CD4-positive, alpha-beta T cell treated with Interleukin-17A for 1 hour (primary cell): Measurements from ENCODE around the gene CLDN20.
"Not testable (repeated sequence)": the region's sequence is repeated elsewhere in the genome, so short reads cannot be mapped to it uniquely, and the experiment has no call there.

Experiments
- DNase-seq: peaks from one replicate; pipeline ENCODE4 v3.0.0-alpha.2; 2020

CLDN20 gene

GRCh38 chr6:155270561-155271091 lies 6.8 kb downstream of the CLDN20 start:
- no peak for DNase-seq

GRCh38 chr6:155271145-155271544 lies 7.3 kb downstream of the CLDN20 start:
- no peak for DNase-seq

- no peak for DNase-seq
Measured at GRCh38 chr6:155272353-155273232, 8.8 kb downstream of the CLDN20 start.

GRCh38 chr6:155273431-155273830 lies 9.6 kb downstream of the CLDN20 start:
- DNase-seq = no peak

- no peak for DNase-seq
Measured at GRCh38 chr6:155274106-155274505, 10.3 kb downstream of the CLDN20 start.

- DNase-seq = no peak
Measured at GRCh38 chr6:155274533-155274932, 10.7 kb downstream of the CLDN20 start.

- no peak for DNase-seq
Measured at GRCh38 chr6:155275808-155276480, 12.1 kb downstream of the CLDN20 start.

- no peak for DNase-seq
Measured at GRCh38 chr6:155276638-155277037, 12.8 kb downstream of the CLDN20 start.

- DNase-seq = no peak
Measured at GRCh38 chr6:155278319-155279049, 14.7 kb downstream of the CLDN20 start.

- no peak for DNase-seq
Measured at GRCh38 chr6:155284775-155285174, 21.0 kb downstream of the CLDN20 start.

- no peak for DNase-seq
Measured at GRCh38 chr6:155287762-155288161, 23.9 kb downstream of the CLDN20 start.

GRCh38 chr6:155290491-155290890 lies 26.7 kb downstream of the CLDN20 start:
- DNase-seq = no peak

GRCh38 chr6:155291291-155291690 lies 27.5 kb downstream of the CLDN20 start:
- DNase-seq = no peak

GRCh38 chr6:155292711-155293110 lies 28.9 kb downstream of the CLDN20 start:
- DNase-seq = no peak

- DNase-seq = no peak
Measured at GRCh38 chr6:155297669-155298068, 33.9 kb downstream of the CLDN20 start.

GRCh38 chr6:155301867-155302266 lies 38.1 kb downstream of the CLDN20 start:
- DNase-seq = no peak

GRCh38 chr6:155303361-155303870 lies 39.6 kb downstream of the CLDN20 start:
- DNase-seq = no peak

- DNase-seq = no peak
Measured at GRCh38 chr6:155306958-155307357, 43.1 kb downstream of the CLDN20 start.

- no peak for DNase-seq
Measured at GRCh38 chr6:155309150-155309549, 45.3 kb downstream of the CLDN20 start.

- DNase-seq = no peak
Measured at GRCh38 chr6:155310596-155310995, 46.8 kb downstream of the CLDN20 start.

- no peak for DNase-seq
Measured at GRCh38 chr6:155311086-155311485, 47.3 kb downstream of the CLDN20 start.

GRCh38 chr6:155311583-155311982 lies 47.8 kb downstream of the CLDN20 start:
- DNase-seq = no peak

- not testable (repeated sequence) for DNase-seq
Measured at GRCh38 chr6:155312950-155313349, 49.1 kb downstream of the CLDN20 start.
